GM12878 (cell line): ENCODE data around the gene FFAR4. TPM values are rescaled to one million over a fixed set of nuclear protein-coding genes. Genes with fewer than 3 reads are reported as not detected.

Experiments used
- ATAC-seq: fragments of 200-7000 bp; cut with Tn5 transposase; 3 replicates; pipeline ENCODE4 v1.9.1; 2020; ENCODE audit warnings: mild to moderate bottlenecking, moderate library complexity
- BruUV-seq: library from RNA; stranded (reverse); fragments of 400-500 nt; replicated peaks from 2 replicates; lab custom pipeline; 2021; lab: Mats Ljungman, UMichigan
- CTCF ChIA-PET: fragments of 300-600 bp; sonication (Branson Sonifier 250); formaldehyde crosslinking; extraction: SDS; loops from one replicate; lab custom pipeline; 2021; ENCODE audit warnings: inconsistent platforms; lab: Yijun Ruan, JAX
- POLR2A ChIA-PET: fragments of 350-600 bp; formaldehyde crosslinking; extraction: SDS; loops from one replicate; lab custom pipeline; 2021; ENCODE audit warnings: inconsistent platforms; lab: Charles Lee
- RAD21 ChIA-PET: fragments of 300-600 bp; sonication (Branson Sonifier 250); formaldehyde crosslinking; loops from one replicate; lab custom pipeline; 2023; ENCODE audit warnings: antibody characterized with exemption; ENCODE audit not compliant: unreplicated experiment; lab: Charles Lee
- SMC1A ChIA-PET: fragments of 300-600 bp; sonication (Branson Sonifier 250); formaldehyde crosslinking; loops from one replicate; lab custom pipeline; 2023; ENCODE audit not compliant: unreplicated experiment, uncharacterized antibody; lab: Charles Lee
- DNase-seq: peaks from one replicate; pipeline ENCODE4 v3.0.0-alpha.2; 2011; ENCODE audit warnings: low read depth, low spot score
- FAIRE-seq: peaks from 3 replicates; lab custom pipeline; 2011; peaks lifted over from hg19 to GRCh38; lab: Jason Lieb, UNC
- H2AFZ ChIP-seq: 2 replicates; pipeline ENCODE4 v1.6.0; 2011; ENCODE audit warnings: low read depth, low read length, control low read depth; ENCODE audit not compliant: control insufficient read depth
- H3K27ac ChIP-seq: 2 replicates; pipeline ENCODE4 v1.5.1; 2011; ENCODE audit warnings: control low read depth; ENCODE audit not compliant: control insufficient read depth, insufficient read depth
- H3K27me3 ChIP-seq, 2 experiments: replicated peaks in 1 of 2; 2 replicates each; pipeline versions ENCODE4 v1.6.0 to v1.6.1; 2011; ENCODE audit warnings: low read length in 1 of 2; ENCODE audit not compliant: control insufficient read depth in 2 of 2, insufficient read depth in 2 of 2
- H3K36me3 ChIP-seq, 2 experiments: 2 replicates each; pipeline ENCODE4 v1.5.1; 2011; ENCODE audit warnings: low read length in 1 of 2; ENCODE audit not compliant: control insufficient read depth in 2 of 2, insufficient read depth in 2 of 2
- H3K4me1 ChIP-seq: 2 replicates; pipeline ENCODE4 v1.6.1; 2011; ENCODE audit warnings: mild to moderate bottlenecking, low read length, moderate library complexity, mixed read lengths; ENCODE audit not compliant: control insufficient read depth, insufficient read depth
- H3K4me2 ChIP-seq: 2 replicates; pipeline ENCODE4 v1.6.0; 2011; ENCODE audit warnings: control low read depth; ENCODE audit not compliant: control insufficient read depth, insufficient read depth
- H3K4me3 ChIP-seq: fragments of 200-600 bp; sonication (generic); 2 replicates; pipeline ENCODE4 v1.5.1; 2016
- H3K79me2 ChIP-seq: 2 replicates; pipeline ENCODE4 v1.6.0; 2011; ENCODE audit warnings: low read length; ENCODE audit not compliant: control insufficient read depth, insufficient read depth
- H3K9ac ChIP-seq: 2 replicates; pipeline ENCODE4 v1.8.0; 2011; ENCODE audit warnings: low read length, control low read depth, mixed read lengths; ENCODE audit not compliant: control insufficient read depth, insufficient read depth
- H3K9me3 ChIP-seq: replicated peaks from 3 replicates; pipeline ENCODE4 v1.5.1; 2011; ENCODE audit warnings: mild to moderate bottlenecking, low read length; ENCODE audit not compliant: control insufficient read depth, insufficient read depth
- H4K20me1 ChIP-seq: 2 replicates; pipeline ENCODE4 v1.6.0; 2011; ENCODE audit not compliant: control insufficient read depth, insufficient read depth
- BHLHE40 ChIP-seq, 2 experiments: fragments of 450-650 bp in 1 of 2; IDR thresholded peaks; 2 replicates each; pipeline ENCODE4 v1.6.1; 2011 to 2017; ENCODE audit warnings: low read depth in 2 of 2, borderline replicate concordance in 1 of 2, improper control_type of control experiment in 1 of 2, low read length in 1 of 2, mild to moderate bottlenecking in 1 of 2
- BMI1 ChIP-seq: fragments of 450-650 bp; IDR thresholded peaks from 2 replicates; pipeline ENCODE4 v1.6.1; 2016; ENCODE audit warnings: mild to moderate bottlenecking, moderate library complexity, borderline replicate concordance
- CREM ChIP-seq: IDR thresholded peaks from 2 replicates; pipeline ENCODE4 v1.6.1; 2014; ENCODE audit warnings: antibody characterized with exemption, low read depth
- GABPA ChIP-seq: IDR thresholded peaks from 2 replicates; pipeline ENCODE4 v1.6.1; 2014; ENCODE audit warnings: antibody characterized with exemption, low read depth, mild to moderate bottlenecking, inconsistent platforms
- HCFC1 ChIP-seq: fragments of 150-350 bp; IDR thresholded peaks from 2 replicates; pipeline ENCODE4 v1.6.1; 2014; ENCODE audit warnings: low read length
- HDAC2 ChIP-seq: fragments of 200-600 bp; sonication (generic); IDR thresholded peaks from 2 replicates; pipeline ENCODE4 v1.6.1; 2017
- MTA3 ChIP-seq: IDR thresholded peaks from 2 replicates; pipeline ENCODE4 v1.6.1; 2012; ENCODE audit warnings: low read length, inconsistent platforms, borderline replicate concordance
- POU2F2 ChIP-seq: IDR thresholded peaks from 3 replicates; pipeline ENCODE4 v1.6.1; 2011; ENCODE audit warnings: low read depth, mild to moderate bottlenecking, low read length, borderline replicate concordance
- RFX5 ChIP-seq: IDR thresholded peaks from 2 replicates; pipeline ENCODE4 v1.6.1; 2011; ENCODE audit warnings: low read depth, low read length, improper control_type of control experiment
- ZBTB33 ChIP-seq: fragments of 450-650 bp; IDR thresholded peaks from 2 replicates; pipeline ENCODE4 v1.6.1; 2017; ENCODE audit warnings: mild to moderate bottlenecking
- WGBS: methylation state at CpG from one replicate; pipeline ENCODE4 v1.1.6; 2016; ENCODE audit warnings: low lambda C conversion rate; ENCODE audit not compliant: insufficient replicate concordance, insufficient coverage; ENCODE audit errors: missing lambda C conversion rate; 5-methylcytosine and 5-hydroxymethylcytosine counted together
- in situ Hi-C: fragments of 300-500 bp; cut with MboI; formaldehyde crosslinking; loops from 9 replicates; pipeline ENCODE4 v1.14.3; 2018; ENCODE audit warnings: mixed read lengths
- intact Hi-C: fragments of 100-400 bp; cut with micrococcal nuclease; formaldehyde crosslinking; loops from one replicate; pipeline ENCODE4 v1.14.2; 2022; ENCODE audit not compliant: unreplicated experiment
- polyA plus RNA-seq, 11 experiments: library from polyadenylated mRNA; depleted of rRNA in 4 of 11; unstranded in 6 of 11; stranded (reverse) in 5 of 11; fragments of >200 nt; fragmentation: Nextera tagmentation in 4 of 11; fragmentation: Illumina TruSeq in 1 of 11; extraction: Ambion mirVana in 4 of 11; extraction: Trizol in 1 of 11; gene quantifications; 1 replicate in 1 of 11; 2 replicates in 10 of 11; pipeline versions ENCODE4 v1.2.1 to v1.2.3, GENCODE V29; 2011 to 2016; ENCODE audit warnings: inconsistent platforms in 2 of 11, missing spikeins in 2 of 11, low read depth in 1 of 11
- total RNA-seq, 4 experiments: library from RNA; depleted of rRNA in 3 of 4; stranded (reverse); fragments of >200 nt in 3 of 4; fragmentation: Illumina TruSeq in 1 of 4; extraction: Trizol in 1 of 4; gene quantifications; 2 replicates each; pipeline versions ENCODE4 v1.2.1 to v1.2.3, GENCODE V29; 2013 to 2021
- TF ChIP-seq, protein P1 (sequence below): IDR thresholded peaks from 2 replicates; pipeline ENCODE4 v1.6.1; 2011; ENCODE audit warnings: mild to moderate bottlenecking, low read depth, low read length, moderate library complexity; ENCODE audit not compliant: insufficient replicate concordance
- TF ChIP-seq, protein P2 (sequence below): IDR thresholded peaks from 2 replicates; pipeline ENCODE4 v1.6.1; 2011; ENCODE audit warnings: low read depth, mild to moderate bottlenecking, low read length, moderate library complexity, borderline replicate concordance; ENCODE audit errors: extremely low read depth

Gene FFAR4
- total and polyA plus RNA-seq, 10 of the 15 experiments (the other 5 are each of a cell fraction or from before 2014, with no cell fraction given) = not detected

DNA sequence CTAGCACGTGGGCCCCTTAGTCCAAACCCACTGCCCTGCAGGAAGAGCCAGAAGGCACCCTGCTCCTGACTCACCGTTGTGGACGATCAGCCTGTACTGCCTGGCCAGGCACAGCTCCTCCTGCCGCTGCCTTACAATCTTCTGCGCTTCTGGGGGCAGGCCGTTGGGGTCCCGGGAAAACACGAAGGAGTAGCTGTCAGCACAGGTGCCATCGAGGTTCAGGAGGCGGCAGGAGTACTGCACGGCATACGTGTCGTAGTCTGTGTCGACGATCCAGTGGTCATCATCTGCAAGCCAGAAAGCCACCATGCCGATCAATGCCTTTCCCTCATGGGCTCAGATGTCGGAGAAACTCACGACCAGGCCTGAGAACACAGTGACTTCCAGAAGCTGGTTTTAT lies 27.3 kb downstream of the FFAR4 start:
- no peaks in the 10 kb centered on the region for H4K20me1 ChIP-seq
- RAD21 ChIA-PET = no interaction called here
- no peak overlapping the region for H3K27ac ChIP-seq
- FAIRE-seq = no peak
- H3K79me2 ChIP-seq = no peaks in the 10 kb centered on the region
- H2AFZ ChIP-seq = no peak overlapping the region
- in situ Hi-C loops (no loop called here), intact Hi-C loops (no loop called here)
- no peaks in the 10 kb centered on the region for H3K36me3 ChIP-seq
- SMC1A ChIA-PET = no interaction called here
- H3K4me2 ChIP-seq = no peak overlapping the region
- H3K4me3 ChIP-seq = no peak overlapping the region
- no peaks in the 10 kb centered on the region for H3K4me1 ChIP-seq
- DNase-seq = no peak
- H3K27me3 ChIP-seq = peaks cover 0 to 1% of the 10 kb centered on the region in 2 experiments; a peak in 2 of 4 replicates
- no peak for TF ChIP-seq HDAC2
- TF ChIP-seq MTA3 = no peak
- TF ChIP-seq GABPA = no peak
- TF ChIP-seq HCFC1 = no peak
- TF ChIP-seq ZBTB33 = no peak
- no peak for TF ChIP-seq RFX5
- no peak for TF ChIP-seq BHLHE40 (IDR thresholded peaks at IDR 0.05; ENCODE audit: borderline replicate concordance in 1 of 2, low read depth in 2 of 2, low read length in 1 of 2)
- no peak for TF ChIP-seq POU2F2
- no peak for TF ChIP-seq CREM
- TF ChIP-seq, protein P1, sequence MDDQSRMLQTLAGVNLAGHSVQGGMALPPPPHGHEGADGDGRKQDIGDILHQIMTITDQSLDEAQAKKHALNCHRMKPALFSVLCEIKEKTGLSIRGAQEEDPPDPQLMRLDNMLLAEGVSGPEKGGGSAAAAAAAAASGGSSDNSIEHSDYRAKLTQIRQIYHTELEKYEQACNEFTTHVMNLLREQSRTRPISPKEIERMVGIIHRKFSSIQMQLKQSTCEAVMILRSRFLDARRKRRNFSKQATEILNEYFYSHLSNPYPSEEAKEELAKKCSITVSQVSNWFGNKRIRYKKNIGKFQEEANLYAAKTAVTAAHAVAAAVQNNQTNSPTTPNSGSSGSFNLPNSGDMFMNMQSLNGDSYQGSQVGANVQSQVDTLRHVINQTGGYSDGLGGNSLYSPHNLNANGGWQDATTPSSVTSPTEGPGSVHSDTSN = no peak
- TF ChIP-seq BMI1 = no peak
- TF ChIP-seq, protein P2, sequence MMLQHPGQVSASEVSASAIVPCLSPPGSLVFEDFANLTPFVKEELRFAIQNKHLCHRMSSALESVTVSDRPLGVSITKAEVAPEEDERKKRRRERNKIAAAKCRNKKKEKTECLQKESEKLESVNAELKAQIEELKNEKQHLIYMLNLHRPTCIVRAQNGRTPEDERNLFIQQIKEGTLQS = no peak
- H3K9me3 ChIP-seq = no peaks in the 10 kb centered on the region
- WGBS = 57% methylated on average over 18 of the region's 18 CpGs
- CTCF ChIA-PET = no interaction called here
- POLR2A ChIA-PET = no interaction called here
- no peak for ATAC-seq
- H3K9ac ChIP-seq = no peak overlapping the region
- no TSS peak for BruUV-seq
